OCI-LY1 (cell line): Measurements from ENCODE around the gene CEP104.

ENCODE experiments used
- H2AFZ ChIP-seq: fragments of 200-600 bp; sonication (generic), shearing (Covaris generic); 2 replicates; pipeline ENCODE4 v1.6.0; 2014; ENCODE audit warnings: antibody characterized with exemption, mild to moderate bottlenecking, low read length
- H3F3A ChIP-seq: fragments of 200-600 bp; sonication (generic), shearing (Covaris generic); 2 replicates; pipeline ENCODE4 v1.6.0; 2014; ENCODE audit warnings: mild to moderate bottlenecking, antibody characterized with exemption, low read length, moderate library complexity; ENCODE audit not compliant: insufficient read depth
- H3K27ac ChIP-seq: fragments of 200-600 bp; sonication (generic); 2 replicates; pipeline ENCODE4 v1.5.1; 2014; ENCODE audit warnings: low read length, mixed run types, mild to moderate bottlenecking, low read depth; ENCODE audit not compliant: poor library complexity, severe bottlenecking
- H3K27me3 ChIP-seq: fragments of 200-600 bp; sonication (generic); 2 replicates; pipeline ENCODE4 v1.6.0; 2014; ENCODE audit warnings: antibody characterized with exemption, mild to moderate bottlenecking, low read length, moderate library complexity; ENCODE audit not compliant: insufficient read depth
- H3K36me3 ChIP-seq: fragments of 200-600 bp; sonication (generic); 2 replicates; pipeline ENCODE4 v1.6.1; 2014; ENCODE audit warnings: mild to moderate bottlenecking, antibody characterized with exemption, low read length, moderate library complexity, mixed read lengths; ENCODE audit not compliant: insufficient read depth
- H3K4me1 ChIP-seq: fragments of 200-600 bp; sonication (generic); 2 replicates; pipeline ENCODE4 v1.5.1; 2014; ENCODE audit warnings: mild to moderate bottlenecking, low read length, moderate library complexity; ENCODE audit not compliant: insufficient read depth, severe bottlenecking
- H3K4me2 ChIP-seq: fragments of 200-600 bp; sonication (generic), shearing (Covaris generic); 2 replicates; pipeline ENCODE4 v1.6.1; 2014; ENCODE audit warnings: low read length
- H3K4me3 ChIP-seq: fragments of 200-600 bp; sonication (generic); 2 replicates; pipeline ENCODE4 v1.5.1; 2014; ENCODE audit warnings: low read length, low read depth, mild to moderate bottlenecking, mixed read lengths; ENCODE audit not compliant: poor library complexity, severe bottlenecking
- H3K79me2 ChIP-seq: fragments of 200-600 bp; shearing (Covaris generic); 2 replicates; pipeline ENCODE4 v1.6.1; 2016; ENCODE audit warnings: mixed run types, low read length, mixed read lengths; ENCODE audit not compliant: insufficient read depth
- H3K9ac ChIP-seq: fragments of 200-600 bp; sonication (generic), shearing (Covaris generic); 2 replicates; pipeline ENCODE4 v1.6.1; 2014; ENCODE audit warnings: mild to moderate bottlenecking, low read length, mixed read lengths
- H3K9me2 ChIP-seq: fragments of 200-600 bp; sonication (generic), shearing (Covaris generic); 2 replicates; pipeline ENCODE4 v1.6.1; 2014; ENCODE audit warnings: low read depth, mild to moderate bottlenecking, low read length, mixed read lengths
- H3K9me3 ChIP-seq: fragments of 200-600 bp; shearing (Covaris generic); 2 replicates; pipeline ENCODE4 v1.6.1; 2014; ENCODE audit warnings: low read length, mixed read lengths
- H4K20me1 ChIP-seq: fragments of 200-600 bp; sonication (generic), shearing (Covaris generic); 2 replicates; pipeline ENCODE4 v1.6.0; 2016; ENCODE audit warnings: mild to moderate bottlenecking, low read length; ENCODE audit not compliant: insufficient read depth
- CTCF ChIP-seq: fragments of 200-600 bp; sonication (generic), shearing (Covaris generic); IDR thresholded peaks from 2 replicates; pipeline ENCODE4 v1.5.1; 2017; ENCODE audit warnings: mild to moderate bottlenecking, antibody characterized with exemption, low read length, moderate library complexity, mixed read lengths
- EZH2 ChIP-seq: fragments of 200-600 bp; sonication (generic), shearing (Covaris generic); IDR thresholded peaks from 2 replicates; pipeline ENCODE4 v1.8.0; 2017; ENCODE audit warnings: borderline replicate concordance, mixed run types, mild to moderate bottlenecking, antibody characterized with exemption, low read length, moderate library complexity, mixed read lengths

The CEP104 gene

GRCh38 chr1:3852091-3852490 is 4.9 kb downstream of the CEP104 start:
- Histone ChIP-seq H3K9me2 (no peaks in the 10 kb centered on the region), H3F3A (no peaks in the 10 kb centered on the region), H3K9me3 (no peaks in the 10 kb centered on the region), H3K27me3 (no peaks in the 10 kb centered on the region), H4K20me1 (no peaks in the 10 kb centered on the region), H3K4me2 (no peak overlapping the region), H3K27ac (no peak overlapping the region), H2AFZ (no peak overlapping the region), H3K36me3 (peaks cover 47% of the 10 kb centered on the region; the same call in 1 of the 2 replicates), H3K9ac (no peak overlapping the region), H3K4me3 (no peak overlapping the region), H3K79me2 (peaks cover 29% of the 10 kb centered on the region), H3K4me1 (peaks cover 12% of the 10 kb centered on the region)
- TF ChIP-seq CTCF (no peak), EZH2 (no peak)

- no peak overlapping the region for H3K4me3 ChIP-seq
- H4K20me1 ChIP-seq: no peaks in the 10 kb centered on the region
- peaks cover 11% of the 10 kb centered on the region for H3K4me1 ChIP-seq
- H3K9me2 ChIP-seq: no peaks in the 10 kb centered on the region
- peaks cover 26% of the 10 kb centered on the region for H3K79me2 ChIP-seq
- no peak overlapping the region for H3K9ac ChIP-seq
- TF ChIP-seq EZH2 (no peak), CTCF (no peak)
- H3K27ac ChIP-seq: no peak overlapping the region
- H3K27me3 ChIP-seq: no peaks in the 10 kb centered on the region
- no peak overlapping the region for H3K4me2 ChIP-seq
- peaks cover 53% of the 10 kb centered on the region for H3K36me3 ChIP-seq
- no peaks in the 10 kb centered on the region for H3K9me3 ChIP-seq
- no peaks in the 10 kb centered on the region for H3F3A ChIP-seq
- H2AFZ ChIP-seq: no peak overlapping the region
These were observed 5.7 kb downstream of the CEP104 start for GRCh38 chr1:3851292-3851691.

- Histone ChIP-seq H3F3A (no peaks in the 10 kb centered on the region), H3K4me2 (no peak overlapping the region), H3K9ac (no peak overlapping the region), H3K36me3 (peaks cover 57% of the 10 kb centered on the region), H3K27me3 (no peaks in the 10 kb centered on the region), H3K27ac (no peak overlapping the region), H3K9me2 (no peaks in the 10 kb centered on the region), H2AFZ (no peak overlapping the region), H3K9me3 (no peaks in the 10 kb centered on the region), H3K4me1 (peaks cover 7% of the 10 kb centered on the region), H3K79me2 (peaks cover 22% of the 10 kb centered on the region), H4K20me1 (no peaks in the 10 kb centered on the region), H3K4me3 (no peak overlapping the region)
- no peak for TF ChIP-seq EZH2
- no peak for TF ChIP-seq CTCF
These were observed 6.2 kb downstream of the CEP104 start for GRCh38 chr1:3850857-3851256.
